DMS53 (cell line): ENCODE data around the gene PHACTR1.
"Not testable (repeated sequence)": the region's sequence is repeated elsewhere in the genome, so short reads cannot be mapped to it uniquely, and the experiment has no call there.

ENCODE experiments used
- DNase-seq: peaks from one replicate; lab custom pipeline; 2025; lab: John Stamatoyannopoulos, UW

The PHACTR1 gene

GRCh38 chr6:13159822-13160221 is 443.3 kb downstream of the PHACTR1 start:
- DNase-seq: not testable (repeated sequence)

DNA sequence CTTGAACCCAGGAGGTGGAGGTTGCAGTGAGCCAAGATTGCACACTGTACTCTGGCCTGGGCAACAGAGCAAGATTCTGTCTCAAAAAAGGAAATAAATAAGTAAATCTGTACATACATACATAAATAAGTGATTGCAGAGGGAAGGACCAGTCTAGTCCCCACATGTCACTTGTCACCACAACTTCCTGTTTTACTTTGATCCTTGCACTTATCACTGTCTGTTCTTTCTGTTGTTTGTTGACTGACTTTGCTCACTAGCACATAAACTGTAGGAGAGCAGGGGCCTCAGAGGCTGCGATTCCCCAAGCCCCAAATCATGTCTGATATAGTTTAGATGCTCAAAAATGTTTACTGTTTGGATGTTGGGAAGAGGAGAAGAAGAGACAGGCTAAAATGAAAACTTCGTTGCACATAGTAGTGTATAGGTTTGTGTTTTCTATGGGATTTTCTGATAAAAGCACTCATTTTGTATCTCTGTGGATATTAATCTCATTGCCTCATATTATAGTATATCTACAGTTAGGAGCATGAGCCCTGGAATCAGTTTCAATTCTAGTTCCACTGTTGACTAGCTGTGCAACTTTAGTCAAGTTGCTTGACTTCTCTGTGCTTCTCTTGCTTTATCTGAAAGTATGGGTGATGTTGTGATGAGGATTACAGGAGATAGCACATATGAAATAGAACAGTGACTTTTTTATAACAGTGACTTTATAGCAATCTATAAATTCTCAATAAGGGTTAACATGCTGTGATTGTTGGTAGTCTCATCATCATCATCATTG is 446.8 kb downstream of the PHACTR1 start:
- no peak for DNase-seq

DNA sequence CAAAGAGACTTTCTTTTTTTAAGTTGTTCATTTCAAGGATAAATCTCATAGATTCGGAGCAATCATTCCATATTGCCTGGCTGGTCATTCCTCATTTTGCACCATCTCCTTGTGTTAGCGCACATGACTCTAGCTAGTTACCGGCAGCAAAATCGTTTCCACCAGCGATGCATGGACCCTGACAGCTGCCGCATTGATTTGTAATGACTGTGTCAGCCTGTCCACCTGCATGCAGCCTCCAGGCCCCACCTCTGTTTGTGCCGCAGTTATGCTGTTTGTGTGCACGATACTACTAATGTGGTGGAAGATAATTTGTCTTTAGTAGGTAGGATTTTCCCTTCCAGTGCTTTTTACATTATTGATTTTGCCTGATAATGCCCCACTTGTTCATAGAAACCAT is 447.7 kb downstream of the PHACTR1 start:
- no peak for DNase-seq

DNA sequence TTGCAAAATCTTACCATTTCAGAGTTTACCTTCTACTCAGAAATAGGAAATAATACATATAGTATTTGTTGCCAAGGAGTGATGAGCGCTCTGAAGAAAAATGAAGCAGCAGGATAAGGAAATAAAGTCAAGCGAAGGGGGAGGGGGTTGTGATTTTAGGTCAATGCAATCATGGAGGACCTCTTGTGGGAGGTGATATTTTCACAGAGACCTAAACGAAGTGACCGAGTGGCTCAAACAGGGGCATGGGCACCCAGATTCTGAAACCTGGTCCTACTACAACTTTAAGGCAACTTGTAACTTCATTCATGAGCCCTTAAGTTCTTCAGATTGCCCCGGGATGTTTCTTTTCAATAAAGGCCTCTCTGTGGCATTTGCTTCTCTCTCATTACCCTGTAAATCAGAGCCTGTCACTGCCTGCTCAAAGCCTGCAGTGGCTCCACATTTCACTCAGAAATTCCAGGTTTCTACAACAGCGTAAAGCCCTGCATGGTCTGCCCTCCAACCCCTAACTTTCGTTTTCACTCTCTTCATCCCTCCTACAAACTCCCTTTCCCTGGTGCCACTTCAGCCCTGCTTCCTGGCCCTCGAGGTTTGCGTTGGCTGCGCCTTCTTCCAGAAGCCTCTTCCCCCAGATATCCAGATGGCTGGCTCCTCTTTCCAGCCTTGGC is 449.1 kb downstream of the PHACTR1 start:
- DNase-seq: no peak

DNA sequence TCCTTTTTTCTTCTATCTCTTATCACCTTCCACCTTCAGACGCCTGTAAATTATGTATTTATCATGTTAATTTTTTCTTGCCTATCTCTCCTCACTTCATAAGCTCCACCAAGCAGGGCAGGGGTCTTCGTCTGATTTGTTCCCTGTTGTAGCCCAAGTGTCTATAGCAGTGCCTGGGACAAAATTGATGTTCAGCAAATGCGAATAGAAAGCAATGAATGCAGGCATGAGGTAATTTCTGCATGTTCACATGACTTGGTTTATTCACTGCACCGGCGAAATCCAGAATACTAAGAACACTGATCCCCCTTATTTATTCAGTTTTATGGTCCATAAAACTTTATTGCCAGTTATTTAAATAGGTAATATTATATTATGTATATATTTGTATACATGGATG is 449.7 kb downstream of the PHACTR1 start:
- DNase-seq: no peak

DNA sequence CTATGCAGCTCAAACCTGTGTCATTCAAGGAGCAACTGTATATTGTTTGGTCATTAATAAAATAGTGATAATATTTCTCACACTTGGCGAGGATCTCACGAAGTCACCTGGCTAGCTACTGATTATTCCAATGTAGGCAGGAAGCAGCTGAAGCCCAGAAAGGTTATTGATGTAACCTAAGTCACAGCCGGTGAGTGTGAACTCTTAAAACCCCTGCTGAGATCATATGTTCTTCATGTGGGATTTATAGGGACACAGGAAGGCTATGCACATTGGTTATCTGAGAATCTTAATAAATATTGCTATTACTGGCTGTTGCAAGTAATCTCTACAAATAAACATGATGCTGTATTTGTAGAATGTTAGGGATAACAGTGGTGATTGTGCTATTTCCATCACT is 450.3 kb downstream of the PHACTR1 start:
- DNase-seq: no peak

DNA sequence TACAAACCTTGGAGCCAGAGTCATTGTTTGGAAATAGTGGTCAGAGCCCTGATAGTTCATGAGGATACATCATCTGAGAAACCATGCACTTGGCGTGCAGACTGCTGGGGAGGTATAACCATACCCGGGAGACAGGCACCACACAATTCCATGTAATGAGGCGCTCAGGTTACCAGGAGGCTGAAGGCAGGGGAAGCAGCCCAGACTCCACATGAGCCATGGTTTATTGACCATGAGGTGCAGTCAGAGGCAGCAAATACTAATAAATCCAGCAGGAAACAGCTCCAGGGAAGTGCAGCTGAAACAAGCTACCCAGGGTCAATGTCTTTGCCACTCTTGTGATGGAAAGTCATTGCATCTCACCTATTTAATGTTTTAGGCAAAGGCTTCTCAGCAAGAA is 455.7 kb downstream of the PHACTR1 start:
- no peak for DNase-seq

DNA sequence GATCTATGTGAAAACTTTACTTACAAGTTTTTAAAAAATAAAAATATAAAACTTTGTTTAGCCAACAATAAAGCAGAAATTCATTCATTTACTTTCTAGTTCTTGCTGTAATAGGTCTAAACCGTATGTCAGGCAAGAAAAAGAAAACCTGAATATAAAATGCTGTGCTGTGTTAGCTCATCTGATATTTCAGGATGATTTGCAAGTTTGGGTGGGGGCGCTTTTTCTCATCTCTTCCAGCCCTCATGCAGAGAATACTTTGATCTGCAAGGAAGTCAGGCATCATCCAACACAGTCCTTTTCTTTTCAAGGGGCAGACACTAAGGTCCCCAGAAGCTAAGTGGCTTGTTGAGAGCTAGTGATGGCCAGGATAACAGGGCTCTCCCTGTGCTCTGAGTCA is 458.5 kb downstream of the PHACTR1 start:
- no peak for DNase-seq

GRCh38 chr6:13175759-13176158 is 459.2 kb downstream of the PHACTR1 start:
- no peak for DNase-seq

DNA sequence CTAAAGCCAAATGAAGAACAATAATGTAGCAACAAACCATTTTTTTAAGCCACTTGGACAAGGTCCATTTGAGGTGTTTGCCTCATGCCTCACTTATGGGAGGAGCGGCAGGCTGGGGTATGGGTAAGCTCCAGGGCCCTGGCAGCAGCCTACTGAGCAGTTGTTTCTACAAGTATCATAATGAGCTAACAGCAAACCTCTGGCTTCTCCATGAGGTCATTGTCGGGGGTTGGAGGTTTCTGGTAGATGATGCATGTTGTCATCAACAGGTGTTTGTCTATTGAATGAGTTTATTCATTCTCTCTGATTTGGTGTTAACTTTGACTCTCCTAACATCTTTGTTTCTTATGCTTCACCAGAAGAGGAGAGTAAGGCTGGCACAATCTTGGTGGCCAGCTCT is 461.1 kb downstream of the PHACTR1 start:
- peak; percentile 57 for DNase-seq

GRCh38 chr6:13178107-13178506 is 461.5 kb downstream of the PHACTR1 start:
- DNase-seq: peak; percentile 17

- DNase-seq: no peak
Measured at GRCh38 chr6:13180538-13180937, 464.0 kb downstream of the PHACTR1 start.

GRCh38 chr6:13181393-13181792 is 464.8 kb downstream of the PHACTR1 start:
- DNase-seq: no peak

DNA sequence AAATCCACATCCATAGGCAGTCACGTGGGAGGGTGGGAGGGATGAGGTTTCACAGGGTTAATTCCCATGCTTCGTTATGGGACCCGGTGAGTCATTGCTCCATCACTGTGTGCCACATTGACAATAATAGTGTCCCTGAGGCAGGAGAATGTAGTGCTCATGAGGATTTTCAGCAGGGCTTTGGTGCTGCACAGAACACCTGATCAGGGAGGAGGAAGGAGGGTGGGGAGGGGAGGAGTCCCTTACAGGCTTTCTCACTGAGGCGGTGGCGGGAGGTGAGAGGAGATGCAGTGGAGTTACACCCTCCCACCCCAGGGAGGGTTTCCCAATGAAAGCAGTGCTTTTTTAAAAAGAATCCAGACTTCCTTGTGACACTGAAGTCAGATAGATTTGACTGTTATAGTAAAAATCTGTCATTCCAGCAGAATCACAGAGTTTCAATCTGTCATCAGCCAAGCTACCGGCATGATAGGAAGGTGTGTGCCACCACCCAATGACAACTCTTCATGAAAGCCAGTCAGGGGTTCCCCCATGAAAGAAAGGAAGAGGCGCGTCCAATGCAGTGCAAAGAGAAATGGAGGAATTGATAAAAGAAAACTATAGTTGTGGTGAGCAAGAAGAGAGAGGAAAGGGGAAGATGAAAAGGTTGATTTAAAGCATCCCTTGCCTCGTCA is 467.0 kb downstream of the PHACTR1 start:
- DNase-seq: no peak

GRCh38 chr6:13184089-13184468 is 467.5 kb downstream of the PHACTR1 start:
- no peak for DNase-seq

DNA sequence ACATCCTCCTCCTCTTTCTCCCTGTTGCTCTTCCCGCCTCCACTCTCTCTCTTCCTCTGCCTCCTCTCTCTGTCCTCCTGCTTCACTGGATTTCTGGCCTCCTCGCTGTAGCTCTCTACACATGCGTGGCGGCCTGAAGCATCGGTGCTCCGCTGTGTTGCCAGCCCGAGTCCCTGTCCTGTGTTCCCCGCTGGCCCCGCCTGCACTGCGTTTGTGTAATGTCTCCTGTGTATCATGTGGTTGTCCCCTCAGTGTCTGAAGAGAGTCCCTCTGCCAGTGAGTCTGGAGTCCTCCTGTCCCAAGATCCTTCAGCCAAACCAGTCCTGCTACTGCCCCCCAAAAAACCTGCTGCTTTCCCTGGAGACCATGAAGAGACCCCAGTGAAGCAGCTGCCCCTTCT is 468.0 kb downstream of the PHACTR1 start:
- DNase-seq: peak; percentile 67

GRCh38 chr6:13186861-13187260 is 470.3 kb downstream of the PHACTR1 start:
- no peak for DNase-seq

- DNase-seq: no peak
Measured at GRCh38 chr6:13187692-13188091, 471.1 kb downstream of the PHACTR1 start.

DNA sequence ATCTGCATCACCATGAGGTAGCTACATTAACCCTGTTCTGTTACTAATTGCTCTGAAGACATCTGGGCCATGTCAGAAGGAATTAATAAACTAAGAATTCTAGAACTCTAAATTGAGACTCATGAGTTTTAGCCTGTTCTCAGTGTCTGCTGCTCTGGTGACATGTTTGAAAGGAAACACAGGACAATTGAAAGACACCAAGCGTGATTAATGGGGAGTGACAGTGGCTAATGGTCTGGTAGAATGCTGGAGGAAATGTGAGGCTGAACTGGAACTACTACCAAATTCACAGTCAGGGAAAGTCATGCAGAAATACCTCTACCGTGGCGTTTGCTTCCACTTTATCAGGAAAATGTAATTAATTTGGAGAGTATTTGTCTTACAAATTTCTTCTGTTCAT is 471.7 kb downstream of the PHACTR1 start:
- no peak for DNase-seq

GRCh38 chr6:13189710-13190109 is 473.1 kb downstream of the PHACTR1 start:
- DNase-seq: no peak

DNA sequence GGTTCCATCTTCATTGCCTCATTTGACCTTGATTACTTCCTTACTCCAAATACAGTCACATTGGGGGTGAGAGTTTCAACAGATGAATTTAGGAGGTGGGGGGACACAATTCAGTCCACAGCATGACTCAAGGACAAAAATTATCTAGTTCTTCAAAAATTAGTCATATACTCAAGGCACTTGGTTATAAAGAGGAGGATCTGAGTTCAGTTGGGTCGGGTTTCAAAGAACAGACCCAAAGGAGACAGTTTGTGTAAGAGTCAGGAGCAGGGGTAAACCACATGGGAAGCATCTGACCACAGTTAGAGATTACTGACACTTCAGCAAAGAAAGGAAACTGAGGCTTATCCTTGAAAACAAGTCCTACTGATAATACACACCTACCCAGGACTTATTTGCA is 473.8 kb downstream of the PHACTR1 start:
- no peak for DNase-seq

DNA sequence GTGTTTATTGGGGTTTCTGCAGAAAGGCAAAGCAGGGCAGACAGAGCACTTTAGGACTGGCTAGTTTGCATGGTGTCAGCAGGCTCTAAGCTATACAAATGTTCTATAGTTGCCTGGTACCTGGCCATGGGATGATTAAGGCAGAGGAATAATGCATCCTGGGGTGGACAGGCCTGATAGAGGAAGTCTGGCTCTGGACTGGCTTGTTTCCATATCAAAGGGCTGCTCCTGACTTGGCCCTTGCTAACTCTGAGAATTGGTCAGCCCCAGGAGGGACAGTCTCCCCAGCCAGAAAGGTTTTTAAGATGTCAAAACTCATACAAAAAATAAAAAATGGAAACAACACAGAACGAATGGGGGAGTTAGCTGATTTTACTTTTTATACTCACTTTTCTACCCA is 474.9 kb downstream of the PHACTR1 start:
- no peak for DNase-seq

DNA sequence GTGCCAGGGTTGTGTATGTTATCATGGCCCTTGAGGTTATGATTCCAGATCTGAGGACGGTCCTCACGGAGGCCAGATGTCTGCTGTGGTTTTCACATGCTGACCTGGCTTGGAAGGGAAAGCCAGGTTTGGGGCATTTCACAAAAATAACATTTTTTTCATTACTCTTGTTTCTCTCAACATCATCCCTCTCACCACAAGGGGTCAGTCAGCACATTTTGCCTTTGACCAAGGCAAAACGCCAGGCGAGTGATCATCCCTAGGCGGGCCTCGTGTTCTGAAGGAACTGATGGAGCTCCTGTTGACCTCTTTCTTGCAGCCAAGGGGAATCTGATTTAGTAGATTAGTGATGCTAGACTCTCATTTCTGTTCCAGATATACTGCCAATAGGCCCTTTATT is 478.3 kb downstream of the PHACTR1 start:
- peak; percentile 55 for DNase-seq
